Measurements from ENCODE around the gene ITPR1.

GRCh38 chr3:4780545-4780957 lies 287.4 kb downstream of the ITPR1 start:
- TF ChIP-seq CTCF (IDR thresholded peaks at IDR 0.05; ENCODE audit: insufficient read depth, low read length): no peak
- TF ChIP-seq POLR2AphosphoS5 (IDR thresholded peaks at IDR 0.05; ENCODE audit: low read depth): no peak
- no peak for TF ChIP-seq REST (IDR thresholded peaks at IDR 0.05; ENCODE audit: insufficient replicate concordance, low read depth)

Measured in HL-60 (cell line).